HUES64 (cell line): ENCODE measurements around the gene CIC.
A peak's percentile ranks its signal among the peaks of the same experiment; 100 is the strongest.

Experiments used
- H3K27ac ChIP-seq: 2 replicates; pipeline ENCODE4 v1.7.0; 2013; ENCODE audit warnings: low read depth, low read length, inconsistent platforms
- H3K27me3 ChIP-seq: 2 replicates; pipeline ENCODE4 v1.6.1; 2013; ENCODE audit warnings: mild to moderate bottlenecking, low read length; ENCODE audit not compliant: insufficient read depth
- H3K36me3 ChIP-seq: 2 replicates; pipeline ENCODE4 v1.6.1; 2013; ENCODE audit warnings: mild to moderate bottlenecking, low read length; ENCODE audit not compliant: insufficient read depth
- H3K4me1 ChIP-seq: 2 replicates; pipeline ENCODE4 v1.6.1; 2013; ENCODE audit warnings: mild to moderate bottlenecking, low read length, moderate library complexity; ENCODE audit not compliant: insufficient read depth
- H3K4me3 ChIP-seq: 2 replicates; pipeline ENCODE4 v1.5.1; 2013; ENCODE audit warnings: mild to moderate bottlenecking, low read length, moderate library complexity
- H3K9ac ChIP-seq: 2 replicates; pipeline ENCODE4 v1.6.1; 2013; ENCODE audit warnings: mild to moderate bottlenecking, low read depth, low read length
- H3K9me3 ChIP-seq: 2 replicates; pipeline ENCODE4 v1.6.1; 2013; ENCODE audit warnings: low read depth, low read length; ENCODE audit not compliant: insufficient read depth
- WGBS: fragments of 150-250, 120-280 bp; methylation state at CpG from one replicate; pipeline ENCODE4 v1.1.7; 2013; ENCODE audit warnings: missing lambda C conversion rate; 5-methylcytosine and 5-hydroxymethylcytosine counted together

The CIC gene

GRCh38 chr19:42311657-42312056, 42.6 kb downstream of the CIC start:
- H3K27ac ChIP-seq: no peak overlapping the region
- peaks cover 25% of the 10 kb centered on the region for H3K27me3 ChIP-seq
- H3K36me3 ChIP-seq: no peaks in the 10 kb centered on the region
- no peak overlapping the region for H3K4me3 ChIP-seq
- H3K4me1 ChIP-seq: no peaks in the 10 kb centered on the region
- no peaks in the 10 kb centered on the region for H3K9me3 ChIP-seq
- no peak overlapping the region for H3K9ac ChIP-seq
- WGBS: 90% methylated on average over 2 of the region's 2 CpGs

GRCh38 chr19:42312370-42312769, 43.3 kb downstream of the CIC start:
- no peaks in the 10 kb centered on the region for H3K36me3 ChIP-seq
- peaks cover 25% of the 10 kb centered on the region for H3K27me3 ChIP-seq
- no peak overlapping the region for H3K9ac ChIP-seq
- no peaks in the 10 kb centered on the region for H3K4me1 ChIP-seq
- H3K9me3 ChIP-seq: no peaks in the 10 kb centered on the region
- WGBS: 91% methylated on average over 5 of the region's 5 CpGs
- no peak overlapping the region; the same call in 1 of the 2 replicates for H3K4me3 ChIP-seq
- no peak overlapping the region for H3K27ac ChIP-seq

GRCh38 chr19:42313096-42313839, 44.2 kb downstream of the CIC start, which contains the start of gene TMEM145:
TMEM145 (plus strand) TSS chr19:42313309; CDS start chr19:42313377, 68 bp downstream.
- no peak within 1 kb of the TSS for H3K27ac ChIP-seq
- no peaks in the 10 kb centered on the region for H3K9me3 ChIP-seq
- H3K36me3 ChIP-seq: no peaks in the 10 kb centered on the region
- H3K27me3 ChIP-seq: peaks cover 25% of the 10 kb centered on the region
- peak within 1 kb of the TSS; percentile 19; the same call in 1 of the 2 replicates for H3K9ac ChIP-seq
- H3K4me1 ChIP-seq: no peaks in the 10 kb centered on the region
- 1% methylated on average over 67 of the region's 67 CpGs for WGBS
- H3K4me3 ChIP-seq: peak within 1 kb of the TSS; percentile 67

- no peaks in the 10 kb centered on the region for H3K9me3 ChIP-seq
- no peak overlapping the region for H3K27ac ChIP-seq
- H3K4me1 ChIP-seq: no peaks in the 10 kb centered on the region
- H3K36me3 ChIP-seq: no peaks in the 10 kb centered on the region
- H3K27me3 ChIP-seq: peaks cover 25% of the 10 kb centered on the region
- no peak overlapping the region for H3K9ac ChIP-seq
- peak overlapping the region; percentile 67 for H3K4me3 ChIP-seq
- WGBS: 36% methylated on average over 24 of the region's 26 CpGs
Observed at GRCh38 chr19:42313840-42314755, 45.0 kb downstream of the CIC start.

GRCh38 chr19:42315024-42315423, 46.0 kb downstream of the CIC start:
- Histone ChIP-seq H3K4me1 (no peaks in the 10 kb centered on the region), H3K4me3 (no peak overlapping the region), H3K9ac (no peak overlapping the region), H3K9me3 (no peaks in the 10 kb centered on the region), H3K36me3 (no peaks in the 10 kb centered on the region), H3K27ac (no peak overlapping the region), H3K27me3 (peaks cover 25% of the 10 kb centered on the region)
- 82% methylated on average over 4 of the region's 5 CpGs for WGBS

- 75% methylated on average over 28 of the region's 28 CpGs for WGBS
- peaks cover 32% of the 10 kb centered on the region for H3K27me3 ChIP-seq
- no peak overlapping the region for H3K9ac ChIP-seq
- no peak overlapping the region for H3K4me3 ChIP-seq
- no peak overlapping the region for H3K27ac ChIP-seq
- H3K9me3 ChIP-seq: no peaks in the 10 kb centered on the region
- H3K36me3 ChIP-seq: no peaks in the 10 kb centered on the region
- H3K4me1 ChIP-seq: no peaks in the 10 kb centered on the region
Observed at GRCh38 chr19:42316223-42317211, 47.5 kb downstream of the CIC start.

GRCh38 chr19:42317535-42317934, 48.5 kb downstream of the CIC start:
- Histone ChIP-seq H3K36me3 (no peaks in the 10 kb centered on the region), H3K27me3 (peaks cover 36% of the 10 kb centered on the region), H3K9ac (no peak overlapping the region), H3K9me3 (no peaks in the 10 kb centered on the region), H3K4me3 (no peak overlapping the region), H3K4me1 (no peaks in the 10 kb centered on the region), H3K27ac (no peak overlapping the region)
- WGBS: 85% methylated on average over 13 of the region's 13 CpGs

GRCh38 chr19:42322305-42322704, 53.3 kb downstream of the CIC start:
- Histone ChIP-seq H3K9me3 (no peaks in the 10 kb centered on the region), H3K9ac (no peak overlapping the region), H3K36me3 (no peaks in the 10 kb centered on the region), H3K4me3 (no peak overlapping the region), H3K27me3 (peaks cover 39% of the 10 kb centered on the region), H3K27ac (no peak overlapping the region), H3K4me1 (no peaks in the 10 kb centered on the region)
- 84% methylated on average over 9 of the region's 9 CpGs for WGBS

GRCh38 chr19:42323473-42323851, 54.4 kb downstream of the CIC start:
- no peak overlapping the region for H3K9ac ChIP-seq
- 6% methylated on average over 29 of the region's 29 CpGs for WGBS
- H3K9me3 ChIP-seq: no peaks in the 10 kb centered on the region
- peaks cover 39% of the 10 kb centered on the region for H3K27me3 ChIP-seq
- peak overlapping the region; percentile 46 for H3K4me3 ChIP-seq
- no peaks in the 10 kb centered on the region for H3K36me3 ChIP-seq
- H3K27ac ChIP-seq: no peak overlapping the region
- H3K4me1 ChIP-seq: no peaks in the 10 kb centered on the region

- Histone ChIP-seq H3K4me3 (peak overlapping the region; percentile 46), H3K9me3 (no peaks in the 10 kb centered on the region), H3K36me3 (no peaks in the 10 kb centered on the region), H3K4me1 (no peaks in the 10 kb centered on the region), H3K27ac (no peak overlapping the region), H3K27me3 (peaks cover 39% of the 10 kb centered on the region), H3K9ac (0 out of 2 replicates have a peak overlapping the region, but pooled peaks have one; percentile 28)
- WGBS: 2% methylated on average over 92 of the region's 92 CpGs
Observed at GRCh38 chr19:42323852-42324654, 55.0 kb downstream of the CIC start.
